K562 (cell line): Measurements from ENCODE around the gene SEMA5A. TPM values are rescaled to one million over a fixed set of nuclear protein-coding genes. Genes with fewer than 3 reads are reported as not detected.

ENCODE experiments used
- ATAC-seq: fragments of 200-7000 bp; cut with Tn5 transposase; 3 replicates; pipeline ENCODE4 v1.9.1; 2020; ENCODE audit warnings: moderate library complexity
- BruUV-seq: library from RNA; stranded (reverse); fragments of 400-500 nt; replicated peaks from 2 replicates; lab custom pipeline; 2021; lab: Mats Ljungman, UMichigan
- CTCF ChIA-PET: fragments of 300-600 bp; formaldehyde crosslinking; extraction: SDS; loops from one replicate; lab custom pipeline; 2021; ENCODE audit warnings: low intra/inter-chr PET ratio; lab: Yijun Ruan, JAX
- POLR2A ChIA-PET: fragments of 300-600, 350-650 bp; sonication (Branson Sonifier 250); formaldehyde crosslinking; extraction: SDS; loops from one replicate; lab custom pipeline; 2021; ENCODE audit warnings: antibody characterized with exemption, inconsistent platforms; lab: Yijun Ruan, JAX
- DNase-seq, 4 experiments: peaks; one replicate each; pipeline versions ENCODE4 v3.0.0 to v3.0.0-alpha.2; 2011 to 2018; ENCODE audit warnings: low spot score in 3 of 4, mixed read lengths in 3 of 4; ENCODE audit errors: extremely low read depth in 1 of 4
- FAIRE-seq: peaks from 2 replicates; lab custom pipeline; 2011; peaks lifted over from hg19 to GRCh38; lab: Jason Lieb, UNC
- H2AFZ ChIP-seq: 2 replicates; pipeline ENCODE4 v1.6.0; 2011; ENCODE audit warnings: low read depth, low read length, control low read depth, inconsistent platforms
- H3K27ac ChIP-seq: fragments of 200-600 bp; 3 replicates; pipeline ENCODE4 v1.8.0; 2011; ENCODE audit warnings: low read depth, mild to moderate bottlenecking, control low read depth, inconsistent platforms, low read length, moderate library complexity, mixed read lengths; ENCODE audit errors: extremely low read depth
- H3K27me3 ChIP-seq, 2 experiments: fragments of 300-600 bp in 1 of 2; 2 replicates in 1 of 2; 3 replicates in 1 of 2; pipeline versions ENCODE4 v1.6.0 to v1.8.0; 2011; ENCODE audit warnings: inconsistent platforms in 2 of 2, low read length in 2 of 2, mild to moderate bottlenecking in 1 of 2, mixed read lengths in 1 of 2, moderate library complexity in 1 of 2; ENCODE audit not compliant: control insufficient read depth in 2 of 2, insufficient read depth in 2 of 2
- H3K36me3 ChIP-seq: fragments of 300-600 bp; 3 replicates; pipeline ENCODE4 v1.8.0; 2011; ENCODE audit warnings: mild to moderate bottlenecking, low read length, inconsistent platforms; ENCODE audit not compliant: control insufficient read depth, insufficient read depth
- H3K4me1 ChIP-seq, 2 experiments: fragments of 200-600 bp in 1 of 2; replicated peaks in 1 of 2; 2 replicates in 1 of 2; 3 replicates in 1 of 2; pipeline versions ENCODE4 v1.5.1 to v1.8.0; 2011; ENCODE audit warnings: inconsistent platforms in 2 of 2, low read length in 2 of 2, mild to moderate bottlenecking in 1 of 2, mixed read lengths in 1 of 2, moderate library complexity in 1 of 2; ENCODE audit not compliant: control insufficient read depth in 2 of 2, insufficient read depth in 2 of 2
- H3K4me2 ChIP-seq: 2 replicates; pipeline ENCODE4 v1.6.1; 2011; ENCODE audit warnings: low read length, control low read depth, inconsistent platforms, mixed read lengths; ENCODE audit not compliant: insufficient read depth
- H3K4me3 ChIP-seq: fragments of 200-600 bp; sonication (generic), shearing (Covaris generic); 2 replicates; pipeline ENCODE4 v1.5.1; 2016; ENCODE audit warnings: control low read depth, inconsistent platforms
- H3K79me2 ChIP-seq: fragments of 200-600 bp; 3 replicates; pipeline ENCODE4 v1.8.0; 2011; ENCODE audit warnings: low read length, inconsistent platforms; ENCODE audit not compliant: control insufficient read depth, insufficient read depth
- H3K9ac ChIP-seq, 2 experiments: 2 replicates each; pipeline versions ENCODE4 v1.6.0 to v1.6.1; 2011; ENCODE audit warnings: low read depth in 2 of 2, low read length in 2 of 2, control low read depth in 1 of 2, inconsistent platforms in 1 of 2, mild to moderate bottlenecking in 1 of 2, mixed read lengths in 1 of 2; ENCODE audit not compliant: insufficient read depth in 1 of 2
- H3K9me1 ChIP-seq: one replicate; pipeline ENCODE4 v1.6.0; 2011; ENCODE audit warnings: inconsistent platforms, mild to moderate bottlenecking, low read length, moderate library complexity; ENCODE audit not compliant: control insufficient read depth, insufficient read depth
- H3K9me3 ChIP-seq: replicated peaks from 2 replicates; pipeline ENCODE4 v1.5.1; 2011; ENCODE audit warnings: low read depth, low read length, inconsistent platforms; ENCODE audit not compliant: control insufficient read depth, insufficient read depth
- H4K20me1 ChIP-seq: replicated peaks from 2 replicates; pipeline ENCODE4 v1.6.1; 2011; ENCODE audit warnings: low read length, inconsistent platforms, mixed read lengths; ENCODE audit not compliant: control insufficient read depth, insufficient read depth
- ESRRA ChIP-seq: fragments of 450-650 bp; IDR thresholded peaks from 2 replicates; pipeline ENCODE4 v1.6.1; 2014; ENCODE audit warnings: low read depth, mild to moderate bottlenecking, moderate library complexity, borderline replicate concordance
- GTF2A2 ChIP-seq: IDR thresholded peaks from 2 replicates; pipeline ENCODE4 v1.6.1; 2016; ENCODE audit warnings: mild to moderate bottlenecking, missing genetic modification characterization, missing compliant biosample characterization
- HDAC3 ChIP-seq: fragments of 450-650 bp; IDR thresholded peaks from 2 replicates; pipeline ENCODE4 v1.6.1; 2018; ENCODE audit warnings: borderline replicate concordance, mild to moderate bottlenecking, moderate library complexity; ENCODE audit not compliant: partially characterized antibody
- HES1 ChIP-seq: fragments of 450-650 bp; IDR thresholded peaks from 2 replicates; pipeline ENCODE4 v1.6.1; 2016; ENCODE audit warnings: low read depth, mild to moderate bottlenecking, moderate library complexity
- HNRNPH1 ChIP-seq: fragments of 200-400 bp; formaldehyde crosslinking; optimal IDR thresholded peaks from 2 replicates; pipeline ENCODE3; 2017; ENCODE audit warnings: low read depth, mild to moderate bottlenecking, low read length, moderate library complexity
- MEF2A ChIP-seq: IDR thresholded peaks from 2 replicates; pipeline ENCODE4 v1.6.1; 2011; ENCODE audit warnings: low read depth, mild to moderate bottlenecking, low read length, moderate library complexity; ENCODE audit not compliant: control insufficient read depth
- NBN ChIP-seq: fragments of 450-650 bp; IDR thresholded peaks from 2 replicates; pipeline ENCODE4 v1.6.1; 2016; ENCODE audit warnings: low read depth, mild to moderate bottlenecking
- TARDBP ChIP-seq: fragments of 450-650 bp; IDR thresholded peaks from 2 replicates; pipeline ENCODE4 v1.6.1; 2016
- TFAP4 ChIP-seq: sonication (generic); formaldehyde crosslinking; IDR thresholded peaks from 2 replicates; pipeline ENCODE4 v1.8.0; 2022; ENCODE audit warnings: missing genetic modification reagents, mild to moderate bottlenecking, moderate library complexity, borderline replicate concordance
- TGIF2 ChIP-seq: sonication (generic); formaldehyde crosslinking; IDR thresholded peaks from 2 replicates; pipeline ENCODE4 v1.8.1; 2022; ENCODE audit warnings: mild to moderate bottlenecking, missing genetic modification reagents, moderate library complexity
- ZNF583 ChIP-seq: fragments of 250-450 bp; sonication (Bioruptor Pico); IDR thresholded peaks from 2 replicates; pipeline ENCODE4 v1.4.0; 2020
- ZNF77 ChIP-seq: fragments of 250-450 bp; sonication (Bioruptor Pico); IDR thresholded peaks from 2 replicates; pipeline ENCODE4 v1.5.0; 2020
- WGBS: fragments of 100-300 bp; shearing (Covaris generic); methylation state at CpG from one replicate; pipeline ENCODE4 v1.1.6; 2016; ENCODE audit warnings: low coverage, mixed read lengths; ENCODE audit not compliant: insufficient coverage; ENCODE audit errors: missing lambda C conversion rate; 5-methylcytosine and 5-hydroxymethylcytosine counted together
- in situ Hi-C: fragments of 300-500 bp; cut with MboI; formaldehyde crosslinking; loops from 4 replicates; pipeline ENCODE4 v1.15.0; 2018; ENCODE audit warnings: inconsistent platforms, mixed read lengths
- intact Hi-C: fragments of 100-400 bp; cut with micrococcal nuclease; formaldehyde crosslinking; loops from 2 replicates; pipeline ENCODE4 v1.14.2; 2022
- polyA plus RNA-seq, 8 experiments: library from polyadenylated mRNA; depleted of rRNA in 4 of 8; stranded (reverse) in 5 of 8; unstranded in 3 of 8; fragments of >200 nt; fragmentation: Nextera tagmentation in 2 of 8; fragmentation: Illumina TruSeq in 1 of 8; extraction: Ambion mirVana in 2 of 8; extraction: Trizol in 1 of 8; gene quantifications; 2 replicates each; pipeline versions ENCODE4 v1.2.1 to v1.2.3, GENCODE V29; 2011 to 2014; ENCODE audit warnings: inconsistent platforms in 1 of 8, missing spikeins in 1 of 8
- total RNA-seq, 7 experiments: library from RNA; depleted of rRNA in 6 of 7; stranded (reverse); fragments of >200 nt in 6 of 7; fragmentation: Illumina TruSeq in 2 of 7; extraction: Trizol in 2 of 7; gene quantifications; 2 replicates each; pipeline versions ENCODE4 v1.2.1 to v1.2.3, GENCODE V29; 2011 to 2021; ENCODE audit warnings: low replicate concordance in 1 of 7

Gene SEMA5A
- total and polyA plus RNA-seq, 9 of the 15 experiments (the other 6 are each of a cell fraction or from before 2014, with no cell fraction given), result 0.02 TPM; not detected in 8

GRCh38 chr5:9025942-9026341 lies 519.9 kb downstream of the SEMA5A start (continued):
- TF ChIP-seq TFAP4, result no peak
- TF ChIP-seq ZNF583 (CRISPR knock-in tag), result no peak
- TF ChIP-seq HES1, result no peak
- TF ChIP-seq TGIF2 (CRISPR knock-in tag), result no peak
- TF ChIP-seq HDAC3, result no peak
- TF ChIP-seq ESRRA, result no peak
- no peak for TF ChIP-seq NBN
- TF ChIP-seq HNRNPH1, result no peak

GRCh38 chr5:9020996-9021395 lies 524.9 kb downstream of the SEMA5A start:
- intact Hi-C loops, result no loop called here
- H3K9me1 ChIP-seq, result no peaks in the 10 kb centered on the region
- CTCF ChIA-PET, result no interaction called here
- no peaks in the 10 kb centered on the region for H4K20me1 ChIP-seq
- H3K4me2 ChIP-seq, result no peak overlapping the region
- H3K27me3 ChIP-seq, result no peaks in the 10 kb centered on the region
- 0% methylated on average over 1 of the region's 1 CpG for WGBS
- POLR2A ChIA-PET, result no interaction called here
- H3K79me2 ChIP-seq, result no peaks in the 10 kb centered on the region
- no peak for FAIRE-seq
- no peak for DNase-seq
- no peak for ATAC-seq
- H3K27ac ChIP-seq, result no peak overlapping the region
- H3K9ac ChIP-seq, result no peak overlapping the region
- no peak for TF ChIP-seq TARDBP
- TF ChIP-seq MEF2A, result no peak
- TF ChIP-seq GTF2A2, result no peak
- TF ChIP-seq ZNF77 (CRISPR knock-in tag), result no peak
- H2AFZ ChIP-seq, result no peak overlapping the region
- BruUV-seq, result no TSS peak
- H3K9me3 ChIP-seq, result peaks cover 11% of the 10 kb centered on the region
- in situ Hi-C loops, result no loop called here
- H3K4me3 ChIP-seq, result no peak overlapping the region
- no peaks in the 10 kb centered on the region for H3K36me3 ChIP-seq
- no peaks in the 10 kb centered on the region for H3K4me1 ChIP-seq
